ENCODE measurements around the gene QRFP. TPM values are rescaled to one million over a fixed set of nuclear protein-coding genes. Genes with fewer than 3 reads are reported as not detected.
A peak's percentile ranks its signal among the peaks of the same experiment; 100 is the strongest.

The QRFP gene
- total and polyA plus RNA-seq, 5 donors = 0.05 TPM; not detected in 4

GRCh38 chr9:130933114-130934046 is 36.8 kb upstream of the QRFP start:
- peak in 1 of 3 donors; percentile 57 for DNase-seq
- peak in 1 of 2 donors; percentile 15 for ATAC-seq
- WGBS = 21% methylated on average over 26 of the region's 26 CpGs
- Histone ChIP-seq H3K4me1 (ENCODE audit: control insufficient read depth, insufficient read depth, low read length) (peaks cover 2% of the 10 kb centered on the region), H3K4me3 (ENCODE audit: low read length) (no peak overlapping the region), H3K27ac (ENCODE audit: low read length) (peak overlapping the region; percentile 49), H3K27me3 (ENCODE audit: control insufficient read depth, insufficient read depth) (no peaks in the 10 kb centered on the region), H3K9me3 (ENCODE audit: control insufficient read depth, low read length) (no peaks in the 10 kb centered on the region)
- intact Hi-C loops (cut with DNase I) = loop anchor here in 1 of 4 donors (10.0 kb wide), 1 partner anchor 219 kb away; no protein-coding TSS in a partner anchor

DNA sequence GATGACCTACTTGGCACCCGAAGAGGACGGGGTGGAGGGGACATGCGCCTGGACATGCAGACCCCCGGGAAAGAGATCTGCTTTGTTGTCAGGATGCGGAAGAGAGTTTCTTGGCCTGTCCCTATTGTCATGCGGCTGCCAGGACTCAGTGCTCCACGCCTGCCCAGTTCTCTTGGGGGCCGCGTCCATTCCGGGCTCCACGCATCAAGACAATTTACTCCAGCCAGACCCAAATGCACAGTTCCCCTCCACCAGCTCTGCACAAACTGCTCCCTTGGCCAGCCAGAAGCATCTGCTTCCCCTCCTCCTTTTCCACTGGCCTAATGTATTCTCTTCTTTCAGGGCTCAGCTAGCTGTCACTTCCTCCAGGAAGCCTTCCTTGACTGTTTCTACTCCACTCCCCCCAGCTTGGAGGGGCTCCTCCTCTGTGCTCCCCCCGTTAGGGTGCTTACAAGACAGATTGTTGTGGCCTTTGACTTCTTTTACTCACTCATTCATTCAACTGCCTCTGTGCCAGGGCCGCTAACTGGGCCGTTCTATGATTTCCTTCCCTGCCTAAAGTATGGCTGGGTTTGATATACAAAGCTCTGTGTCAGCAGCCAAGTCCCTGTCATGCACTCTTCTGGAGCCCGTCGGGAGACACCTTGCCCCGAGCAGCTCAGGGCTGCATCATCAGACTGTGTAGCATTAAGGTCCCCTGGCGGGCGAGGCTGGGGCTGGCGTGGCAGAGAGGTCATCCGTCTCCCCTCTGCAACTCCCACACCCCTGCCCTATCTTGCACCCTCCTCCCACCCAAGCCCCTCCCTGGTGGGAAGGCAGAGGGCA is 35.9 kb upstream of the QRFP start:
- DNase-seq (peak; percentile 65 to 87 (median 78)), ATAC-seq (peak; percentile 81 to 86)
- H3K27me3 ChIP-seq (ENCODE audit: control insufficient read depth, insufficient read depth) = no peaks in the 10 kb centered on the region
- H3K27ac ChIP-seq (ENCODE audit: low read length) = peak overlapping the region; percentile 49
- H3K9me3 ChIP-seq (ENCODE audit: control insufficient read depth, low read length) = no peaks in the 10 kb centered on the region
- no peaks in the 10 kb centered on the region for H3K4me1 ChIP-seq (ENCODE audit: control insufficient read depth, insufficient read depth, low read length)
- H3K4me3 ChIP-seq (ENCODE audit: low read length) = no peak overlapping the region
- WGBS = 33% methylated on average over 21 of the region's 21 CpGs
- intact Hi-C loops (cut with DNase I) = loop anchor here in 1 of 4 donors (10.0 kb wide), 1 partner anchor 218 kb away; no protein-coding TSS in a partner anchor

DNA sequence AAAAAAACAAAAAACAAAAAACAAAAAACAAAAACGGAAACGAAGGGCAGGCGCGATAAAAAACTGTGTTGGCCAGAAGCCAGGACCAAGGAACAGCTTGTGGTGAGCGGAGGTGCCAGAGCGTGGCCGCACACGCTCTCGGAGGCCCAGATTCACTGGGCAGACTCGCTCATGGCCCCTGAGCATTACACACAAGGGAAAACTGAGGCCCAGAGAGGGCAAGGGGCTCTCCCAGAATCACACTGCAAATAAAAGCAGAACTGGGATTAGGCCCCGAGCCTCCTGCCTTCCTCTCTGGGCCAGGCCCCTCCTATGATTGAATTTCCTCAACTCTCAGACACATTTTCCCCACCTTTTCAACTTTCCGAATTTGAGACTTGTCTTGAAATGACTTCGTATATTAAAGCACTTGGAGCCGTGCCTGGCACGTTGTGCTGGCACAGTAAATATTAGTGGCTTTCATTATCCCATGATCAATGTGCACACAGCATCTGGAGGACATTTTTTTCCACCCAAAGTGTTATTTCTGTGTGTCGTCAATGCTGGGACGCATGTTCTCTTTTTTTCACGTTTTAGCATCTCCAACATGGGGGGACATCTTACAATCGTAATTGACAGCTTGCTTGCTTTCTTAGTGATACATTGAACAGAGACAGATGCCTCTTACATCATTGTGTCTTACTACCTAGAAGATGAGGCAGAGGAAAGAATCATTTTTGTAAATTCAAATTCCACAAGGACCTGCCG is 35.1 kb upstream of the QRFP start:
- 61% methylated on average over 20 of the region's 20 CpGs for WGBS
- no peaks in the 10 kb centered on the region for H3K27me3 ChIP-seq (ENCODE audit: control insufficient read depth, insufficient read depth)
- intact Hi-C loops (cut with DNase I) = loop anchor here in 1 of 4 donors (10.0 kb wide), 1 partner anchor 217 kb away; no protein-coding TSS in a partner anchor

GRCh38 chr9:130930804-130931349 is 34.3 kb upstream of the QRFP start:
- DNase-seq (peak in 1 of 3 donors; percentile 41), ATAC-seq (no peak)
- 93% methylated on average over 15 of the region's 15 CpGs for WGBS
- Histone ChIP-seq H3K27ac (ENCODE audit: low read length) (no peak overlapping the region), H3K4me3 (ENCODE audit: low read length) (no peak overlapping the region), H3K27me3 (ENCODE audit: control insufficient read depth, insufficient read depth) (no peaks in the 10 kb centered on the region), H3K9me3 (ENCODE audit: control insufficient read depth, low read length) (no peaks in the 10 kb centered on the region), H3K4me1 (ENCODE audit: control insufficient read depth, insufficient read depth, low read length) (no peaks in the 10 kb centered on the region)
- intact Hi-C loops (cut with DNase I) = loop anchor here in 1 of 4 donors (10.0 kb wide), 1 partner anchor 216 kb away; no protein-coding TSS in a partner anchor

More for the DNA sequence above, 35.1 kb upstream of the QRFP start:
- no peaks in the 10 kb centered on the region for H3K4me1 ChIP-seq (ENCODE audit: control insufficient read depth, insufficient read depth, low read length)
- no peaks in the 10 kb centered on the region for H3K9me3 ChIP-seq (ENCODE audit: control insufficient read depth, low read length)
- H3K4me3 ChIP-seq (ENCODE audit: low read length) = no peak overlapping the region
- no peak overlapping the region for H3K27ac ChIP-seq (ENCODE audit: low read length)
- ATAC-seq (no peak), DNase-seq (no peak)

DNA sequence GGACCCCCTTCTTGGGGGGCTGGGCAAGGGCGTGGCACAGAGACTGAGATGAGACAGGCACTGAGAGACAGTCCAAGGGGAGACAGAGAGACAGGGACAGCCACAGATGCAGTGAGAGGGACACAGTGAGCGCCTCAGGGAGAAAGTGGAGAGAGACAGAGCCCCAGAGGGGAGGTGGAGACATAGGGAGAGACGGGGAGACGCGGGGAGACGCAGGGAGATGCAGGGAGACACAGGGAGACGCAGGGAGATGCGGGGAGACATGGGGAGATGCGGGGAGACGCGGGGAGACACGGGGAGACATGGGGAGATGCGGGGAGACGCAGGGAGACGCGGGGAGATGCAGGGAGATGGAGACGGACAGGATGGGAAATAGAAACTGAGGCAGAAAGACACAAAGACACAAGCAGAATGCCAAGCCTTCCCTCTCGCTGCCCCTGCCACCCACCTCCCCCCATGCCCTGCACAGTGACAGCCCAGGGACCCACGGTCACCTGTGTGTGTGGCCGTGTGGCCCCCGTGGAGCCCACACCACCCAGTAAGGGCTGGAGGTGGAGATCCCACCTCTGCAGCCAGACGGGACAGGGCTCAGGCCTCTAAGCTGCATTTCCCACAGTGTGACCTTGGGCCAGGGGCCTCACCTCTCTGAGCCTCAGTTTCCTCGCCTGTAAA is 33.7 kb upstream of the QRFP start:
- Histone ChIP-seq H3K4me3 (ENCODE audit: low read length) (no peak overlapping the region), H3K9me3 (ENCODE audit: control insufficient read depth, low read length) (no peaks in the 10 kb centered on the region), H3K4me1 (ENCODE audit: control insufficient read depth, insufficient read depth, low read length) (no peaks in the 10 kb centered on the region), H3K27ac (ENCODE audit: low read length) (no peak overlapping the region), H3K27me3 (ENCODE audit: control insufficient read depth, insufficient read depth) (no peaks in the 10 kb centered on the region)
- no peak for ATAC-seq
- 85% methylated on average over 23 of the region's 23 CpGs for WGBS
- intact Hi-C loops (cut with DNase I) = loop anchor here in 1 of 4 donors (10.0 kb wide), 1 partner anchor 215 kb away; no protein-coding TSS in a partner anchor
- DNase-seq = peak in 2 of 3 donors; percentile 30 to 32

DNA sequence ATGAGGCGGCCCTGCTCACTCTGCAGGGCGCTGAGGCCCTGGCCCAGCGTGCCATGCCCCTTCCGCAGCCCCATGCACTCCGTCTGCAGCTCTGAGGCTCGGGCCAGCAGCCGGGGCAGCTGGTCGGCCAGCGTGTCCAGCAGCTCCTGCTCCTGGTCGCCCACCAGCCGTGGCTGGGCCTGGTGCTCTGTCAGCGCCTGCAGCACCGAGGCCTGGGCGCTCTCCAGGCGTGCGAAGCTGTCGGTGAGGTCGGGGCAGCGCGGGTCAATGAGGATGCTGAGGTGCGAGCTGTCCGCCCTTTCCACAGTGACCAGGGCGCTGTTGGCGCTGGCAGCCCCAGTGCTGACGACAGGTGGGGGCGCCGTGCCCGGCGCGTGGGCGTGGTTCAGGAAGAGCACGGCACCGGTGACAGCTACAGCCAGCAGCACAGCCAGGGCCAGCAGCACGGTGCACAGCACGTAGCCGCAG is 33.0 kb upstream of the QRFP start:
- WGBS = 75% methylated on average over 36 of the region's 36 CpGs
- Histone ChIP-seq H3K4me3 (ENCODE audit: low read length) (no peak overlapping the region), H3K27ac (ENCODE audit: low read length) (no peak overlapping the region), H3K27me3 (ENCODE audit: control insufficient read depth, insufficient read depth) (no peaks in the 10 kb centered on the region), H3K9me3 (ENCODE audit: control insufficient read depth, low read length) (no peaks in the 10 kb centered on the region), H3K4me1 (ENCODE audit: control insufficient read depth, insufficient read depth, low read length) (no peaks in the 10 kb centered on the region)
- ATAC-seq (peak; percentile 44 to 53), DNase-seq (peak; percentile 53 to 79 (median 73))
- intact Hi-C loops (cut with DNase I) = loop anchor here in 1 of 4 donors (10.0 kb wide), 1 partner anchor 215 kb away; no protein-coding TSS in a partner anchor

DNA sequence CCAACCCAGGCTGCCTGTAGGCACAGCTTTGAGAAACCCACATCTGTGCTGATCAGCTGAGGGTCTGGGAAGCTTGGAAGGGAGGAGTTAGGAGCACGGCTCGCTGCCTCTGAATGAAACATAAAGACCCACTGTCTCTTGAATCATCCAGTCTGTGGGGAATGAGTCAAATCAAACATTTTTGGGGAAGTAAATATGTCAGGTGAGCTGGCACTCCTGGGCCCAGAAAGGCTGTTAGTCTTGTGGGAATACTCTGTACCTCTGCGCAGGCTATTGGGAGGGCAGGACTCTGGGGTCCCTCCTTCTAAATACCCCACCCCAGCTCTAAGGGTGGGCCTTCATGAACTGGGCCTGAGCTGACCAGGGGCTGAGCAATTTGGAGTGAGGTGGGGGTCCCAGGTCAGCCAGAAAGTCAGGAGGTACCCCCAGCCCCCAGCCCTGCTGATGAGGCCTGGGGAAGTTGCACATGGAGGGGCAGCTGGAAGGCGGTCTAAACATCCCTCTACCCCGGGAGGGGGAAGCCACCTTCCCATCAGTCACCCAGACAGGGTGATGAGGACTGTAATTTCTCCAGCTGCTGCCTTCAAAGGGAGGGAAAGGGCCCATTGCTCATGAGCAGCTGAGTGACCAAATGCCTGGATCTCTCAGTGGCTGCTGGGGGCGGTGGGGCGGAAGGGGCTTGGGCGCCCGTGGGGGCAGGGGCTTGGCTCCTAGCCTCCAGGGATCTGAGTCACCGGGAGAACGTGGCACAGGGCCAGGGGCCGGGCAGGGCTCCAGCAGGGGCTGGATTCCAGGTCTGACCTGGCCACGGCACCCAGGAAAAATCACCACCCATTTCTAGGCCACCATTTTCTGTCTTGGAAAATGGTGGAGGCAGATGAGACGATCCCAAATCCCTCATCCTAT is 31.6 kb upstream of the QRFP start:
- H3K27ac ChIP-seq (ENCODE audit: low read length) = no peak overlapping the region
- intact Hi-C loops (cut with DNase I) = no loop called here
- no peaks in the 10 kb centered on the region for H3K27me3 ChIP-seq (ENCODE audit: control insufficient read depth, insufficient read depth)
- ATAC-seq (no peak), DNase-seq (peak in 2 of 3 donors; percentile 60 to 70)
- no peaks in the 10 kb centered on the region for H3K9me3 ChIP-seq (ENCODE audit: control insufficient read depth, low read length)
- WGBS = 47% methylated on average over 14 of the region's 14 CpGs
- no peak overlapping the region for H3K4me3 ChIP-seq (ENCODE audit: low read length)
- no peaks in the 10 kb centered on the region for H3K4me1 ChIP-seq (ENCODE audit: control insufficient read depth, insufficient read depth, low read length)

GRCh38 chr9:130927338-130927737 is 30.7 kb upstream of the QRFP start:
- Histone ChIP-seq H3K4me1 (ENCODE audit: control insufficient read depth, insufficient read depth, low read length) (no peaks in the 10 kb centered on the region), H3K27ac (ENCODE audit: low read length) (no peak overlapping the region), H3K4me3 (ENCODE audit: low read length) (no peak overlapping the region), H3K27me3 (ENCODE audit: control insufficient read depth, insufficient read depth) (no peaks in the 10 kb centered on the region), H3K9me3 (ENCODE audit: control insufficient read depth, low read length) (no peaks in the 10 kb centered on the region)
- intact Hi-C loops (cut with DNase I) = no loop called here
- DNase-seq = peak in 2 of 3 donors; percentile 30 to 34
- WGBS = 89% methylated on average over 10 of the region's 10 CpGs
- ATAC-seq = no peak
